GM12872 (cell line): ENCODE data around the gene LDOC1.

Experiments used
- TF ChIP-seq, protein P1 (sequence below): IDR thresholded peaks from 3 replicates; pipeline ENCODE4 v1.5.1; 2011; ENCODE audit warnings: low read depth, mild to moderate bottlenecking, low read length, moderate library complexity; ENCODE audit not compliant: insufficient read depth

LDOC1 gene

GRCh38 chrX:141176586-141177451, at the start of gene LDOC1:
Gene LDOC1 (minus strand): TSS chrX:141177129. CDS start chrX:141177021, 108 bp downstream.
- TF ChIP-seq, protein P1, sequence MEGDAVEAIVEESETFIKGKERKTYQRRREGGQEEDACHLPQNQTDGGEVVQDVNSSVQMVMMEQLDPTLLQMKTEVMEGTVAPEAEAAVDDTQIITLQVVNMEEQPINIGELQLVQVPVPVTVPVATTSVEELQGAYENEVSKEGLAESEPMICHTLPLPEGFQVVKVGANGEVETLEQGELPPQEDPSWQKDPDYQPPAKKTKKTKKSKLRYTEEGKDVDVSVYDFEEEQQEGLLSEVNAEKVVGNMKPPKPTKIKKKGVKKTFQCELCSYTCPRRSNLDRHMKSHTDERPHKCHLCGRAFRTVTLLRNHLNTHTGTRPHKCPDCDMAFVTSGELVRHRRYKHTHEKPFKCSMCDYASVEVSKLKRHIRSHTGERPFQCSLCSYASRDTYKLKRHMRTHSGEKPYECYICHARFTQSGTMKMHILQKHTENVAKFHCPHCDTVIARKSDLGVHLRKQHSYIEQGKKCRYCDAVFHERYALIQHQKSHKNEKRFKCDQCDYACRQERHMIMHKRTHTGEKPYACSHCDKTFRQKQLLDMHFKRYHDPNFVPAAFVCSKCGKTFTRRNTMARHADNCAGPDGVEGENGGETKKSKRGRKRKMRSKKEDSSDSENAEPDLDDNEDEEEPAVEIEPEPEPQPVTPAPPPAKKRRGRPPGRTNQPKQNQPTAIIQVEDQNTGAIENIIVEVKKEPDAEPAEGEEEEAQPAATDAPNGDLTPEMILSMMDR, result no peak

GRCh38 chrX:141221611-141222010, 44.7 kb upstream of the LDOC1 start:
- TF ChIP-seq, protein P1, result no peak

- TF ChIP-seq, protein P1, result no peak
These were observed 43.5 kb upstream of the LDOC1 start for GRCh38 chrX:141220342-141221008.

DNA sequence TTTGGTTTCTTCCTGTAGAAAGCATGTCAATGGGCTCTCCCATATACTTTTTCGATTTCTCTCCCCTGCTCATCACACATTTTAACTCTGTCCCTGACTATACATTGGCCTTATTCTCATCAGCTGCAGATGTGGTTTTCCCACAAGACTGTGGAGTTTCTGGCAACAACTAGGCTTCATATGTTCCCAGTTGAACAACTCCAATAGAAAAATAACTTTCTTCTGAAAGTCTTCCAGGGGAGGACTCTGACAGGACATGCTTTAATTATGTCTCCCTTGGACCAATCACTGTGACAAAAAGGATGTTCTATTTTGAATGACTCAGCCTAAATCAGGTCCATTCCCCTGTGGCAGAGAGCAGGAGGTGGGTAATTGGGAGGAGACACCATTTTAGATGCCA, 37.3 kb upstream of the LDOC1 start:
- TF ChIP-seq, protein P1, result no peak

GRCh38 chrX:141201962-141202361, 25.0 kb upstream of the LDOC1 start:
- TF ChIP-seq, protein P1, result no peak

GRCh38 chrX:141185366-141185765, 8.4 kb upstream of the LDOC1 start:
- TF ChIP-seq, protein P1, result no peak

GRCh38 chrX:141183000-141183399, 6.1 kb upstream of the LDOC1 start:
- TF ChIP-seq, protein P1, result no peak
